ENCODE measurements around the gene MICALL1.

The MICALL1 gene

GRCh38 chr22:37906364-37907008, 389 bp downstream of the MICALL1 start:
- no peak for DNase-seq (ENCODE audit: low spot score)

GRCh38 chr22:37907036-37907954, 1.2 kb downstream of the MICALL1 start:
- DNase-seq (ENCODE audit: low spot score): peak; percentile 53

DNA sequence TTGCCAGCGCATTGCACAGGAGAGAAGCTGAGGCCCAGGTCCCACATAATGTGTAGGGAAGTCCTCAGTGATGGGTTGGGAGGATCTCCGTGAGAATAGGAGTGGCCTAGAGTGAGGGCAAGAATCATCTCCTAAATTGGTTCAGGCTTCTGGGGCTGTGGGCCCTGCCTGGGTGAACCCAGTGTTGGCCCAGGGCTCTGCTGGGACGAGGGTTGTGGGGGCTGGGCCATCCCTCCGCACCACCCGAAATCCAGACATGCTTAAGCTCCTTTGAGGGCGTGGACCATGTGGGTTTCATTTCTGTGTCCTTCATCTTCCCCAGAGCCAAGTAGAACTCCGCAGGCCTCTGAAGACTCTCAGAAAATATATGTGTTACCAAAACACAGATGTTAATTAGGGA, 3.7 kb downstream of the MICALL1 start:
- DNase-seq (ENCODE audit: low spot score): no peak

DNA sequence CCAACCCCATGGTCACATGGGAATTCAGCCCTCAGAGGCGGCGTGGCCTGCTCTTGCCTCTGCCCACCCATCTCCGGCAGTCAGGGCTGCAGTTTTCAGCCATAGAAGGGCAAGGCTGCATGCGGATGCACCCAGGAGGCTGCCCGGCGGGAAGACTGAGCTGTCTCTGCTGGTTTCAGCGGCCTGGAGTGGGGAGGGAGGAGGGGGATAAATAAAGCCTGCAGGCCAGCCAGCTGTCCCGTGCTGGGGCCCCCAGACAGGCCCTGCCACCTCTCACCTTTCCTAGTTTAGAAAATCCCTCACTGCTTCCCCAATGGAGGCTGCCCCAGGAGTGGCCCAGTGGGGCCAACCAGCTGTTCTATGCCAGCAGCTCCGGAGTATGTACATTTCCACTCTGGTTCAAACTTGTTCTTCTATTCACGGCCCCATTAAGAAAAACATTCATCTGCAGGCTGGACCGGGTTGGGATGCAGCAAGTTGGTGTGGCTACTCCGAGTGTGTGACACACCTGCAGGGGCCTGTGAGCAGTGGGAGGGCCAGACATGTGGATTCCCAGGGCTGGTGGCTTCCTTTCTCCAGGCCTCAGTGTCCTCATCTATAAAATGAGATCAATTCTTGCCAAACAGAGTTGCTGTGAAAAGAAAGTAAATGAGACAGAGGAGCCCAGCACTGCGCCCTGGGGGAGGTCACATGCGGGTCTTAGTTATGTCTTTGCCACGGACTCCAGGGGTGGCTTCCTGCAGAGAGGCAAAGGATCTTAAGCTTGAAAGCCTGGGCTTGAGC, 5.0 kb downstream of the MICALL1 start:
- DNase-seq (ENCODE audit: low spot score): no peak

DNA sequence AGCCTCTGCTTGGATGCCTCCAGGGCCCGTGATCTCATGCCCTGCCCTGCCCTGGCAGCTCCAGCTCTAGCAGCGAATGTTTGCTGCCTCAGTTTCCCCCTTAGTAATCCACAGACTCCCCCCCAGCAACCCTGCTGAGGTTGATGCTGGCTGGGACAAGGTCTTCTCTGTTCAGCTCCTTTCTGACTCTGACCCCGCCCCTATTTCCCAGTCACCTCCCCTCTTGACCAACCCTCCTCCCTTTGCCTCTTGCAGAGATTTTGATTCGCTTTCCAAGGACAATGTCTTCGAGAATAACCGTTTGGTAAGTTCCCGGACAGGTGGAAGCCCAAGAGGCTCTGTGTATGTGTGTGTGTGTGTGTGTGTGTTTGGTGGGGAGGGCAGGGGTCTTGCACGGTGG, 5.6 kb downstream of the MICALL1 start:
- DNase-seq (ENCODE audit: low spot score): no peak

DNA sequence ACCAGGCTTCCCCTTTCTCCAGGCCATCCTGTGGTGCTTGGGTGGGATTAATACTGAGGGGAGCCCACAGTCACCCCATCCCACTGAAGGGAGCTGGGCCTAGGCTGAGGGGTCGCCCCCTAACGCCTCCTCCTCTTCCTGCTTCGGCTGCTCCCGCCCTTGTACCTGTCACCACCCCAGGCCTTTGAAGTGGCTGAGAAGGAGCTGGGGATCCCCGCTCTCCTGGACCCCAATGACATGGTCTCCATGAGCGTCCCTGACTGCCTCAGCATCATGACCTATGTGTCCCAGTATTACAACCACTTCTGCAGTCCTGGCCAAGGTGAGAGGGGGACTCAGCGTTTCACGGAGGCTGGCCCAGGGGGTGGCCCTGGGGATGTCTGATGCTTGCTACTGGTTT, 6.1 kb downstream of the MICALL1 start:
- DNase-seq (ENCODE audit: low spot score): no peak

- no peak for DNase-seq (ENCODE audit: low spot score)
Observed at GRCh38 chr22:37913233-37913721, 7.2 kb downstream of the MICALL1 start.

DNA sequence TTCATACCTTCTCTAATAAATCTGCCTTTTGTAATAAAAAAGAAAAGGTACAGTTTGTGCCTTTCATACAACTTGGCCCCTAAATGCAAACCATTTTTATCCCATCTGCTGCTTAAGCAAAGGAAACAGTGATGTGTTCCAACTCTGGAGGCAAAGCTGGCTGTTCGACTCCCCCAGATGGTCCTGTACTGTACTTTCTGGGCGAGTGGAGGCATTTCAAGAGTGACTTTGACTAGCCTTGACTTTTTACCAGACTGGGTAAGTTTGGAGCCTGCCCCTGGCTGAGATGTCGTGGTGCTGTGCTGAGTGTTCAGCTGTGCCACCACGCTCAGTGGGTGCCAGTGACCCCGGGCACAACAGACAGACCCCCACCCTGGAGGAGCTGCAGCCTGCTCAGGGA, 10.2 kb downstream of the MICALL1 start:
- DNase-seq (ENCODE audit: low spot score): no peak

- DNase-seq (ENCODE audit: low spot score): no peak
Observed at GRCh38 chr22:37917874-37918548, 11.9 kb downstream of the MICALL1 start.

- DNase-seq (ENCODE audit: low spot score): no peak
Observed at GRCh38 chr22:37918580-37919270, 12.6 kb downstream of the MICALL1 start.

DNA sequence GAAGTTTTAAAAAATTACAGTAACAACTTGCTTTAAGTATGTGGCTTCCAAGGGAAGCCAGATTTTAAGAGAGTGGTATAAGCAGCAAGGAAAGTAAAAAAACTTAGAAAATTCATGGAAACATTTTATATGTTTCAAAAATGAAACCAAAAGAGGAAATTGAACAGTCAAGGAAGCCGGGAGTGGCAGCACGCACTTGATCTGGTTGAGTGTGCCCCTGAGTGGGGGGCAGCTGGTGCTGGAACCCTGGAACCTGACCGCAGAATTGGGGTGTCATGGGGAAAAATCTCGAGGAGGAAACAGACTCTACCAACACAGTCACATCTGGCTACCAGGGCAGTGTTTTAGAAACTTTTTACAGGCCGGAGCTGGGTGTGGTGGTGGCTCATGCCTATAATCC, 14.0 kb downstream of the MICALL1 start:
- no peak for DNase-seq (ENCODE audit: low spot score)

- no peak for DNase-seq (ENCODE audit: low spot score)
Observed at GRCh38 chr22:37922191-37922590, 16.1 kb downstream of the MICALL1 start.

DNA sequence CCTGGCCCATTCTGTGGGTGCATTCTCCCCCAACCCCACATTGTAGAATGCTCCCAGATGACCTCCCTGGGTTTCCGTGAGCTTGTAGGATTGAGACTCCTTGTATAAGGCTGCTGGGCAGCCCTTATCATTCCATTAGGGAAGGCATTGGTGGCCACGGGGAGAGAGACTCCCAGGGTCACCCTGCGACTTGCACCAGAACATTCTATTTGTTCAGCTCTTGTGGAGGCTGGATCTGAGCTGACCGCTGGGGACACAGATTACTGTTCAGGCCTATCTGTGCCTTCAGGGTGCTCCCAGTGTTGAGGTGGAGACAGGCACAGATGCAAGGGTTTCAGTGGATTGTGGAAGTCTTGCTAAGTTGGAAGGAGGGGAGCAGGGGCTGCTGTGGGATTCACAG, 17.8 kb downstream of the MICALL1 start:
- DNase-seq (ENCODE audit: low spot score): no peak

DNA sequence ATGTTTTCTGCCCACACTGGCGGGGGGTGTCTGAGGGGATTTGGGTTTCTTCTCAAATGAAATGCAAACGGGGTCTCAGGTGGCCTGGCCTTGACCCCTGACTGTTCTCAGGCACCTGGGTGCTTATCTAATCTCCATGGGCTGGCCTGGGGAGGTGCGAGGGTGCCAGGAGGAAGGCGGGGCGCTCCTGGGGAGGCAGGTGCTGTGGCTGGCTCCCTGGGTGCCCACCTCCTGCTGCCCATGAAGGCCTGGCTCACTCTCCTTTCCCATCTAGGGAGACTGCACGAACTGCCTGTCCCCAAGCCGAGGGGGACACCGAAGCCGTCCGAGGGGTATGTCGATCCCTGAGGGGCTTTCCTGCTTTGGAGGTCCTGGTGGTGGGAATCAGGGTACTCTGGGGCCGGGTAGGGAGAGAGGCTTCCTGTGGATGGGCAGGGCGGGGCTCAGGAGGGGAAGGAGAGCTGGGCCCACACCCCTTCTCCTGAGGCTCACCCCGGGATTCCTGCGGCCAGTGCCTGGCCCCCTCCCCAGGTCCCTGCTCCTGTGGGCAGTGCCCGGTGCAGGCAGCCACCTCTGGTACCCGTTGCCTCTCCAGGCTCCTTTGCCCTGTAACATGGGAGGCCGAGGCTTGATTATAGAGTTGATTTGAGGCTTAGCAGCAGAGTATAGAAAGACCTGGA, 18.4 kb downstream of the MICALL1 start:
- DNase-seq (ENCODE audit: low spot score): no peak

- DNase-seq (ENCODE audit: low spot score): no peak
Observed at GRCh38 chr22:37925330-37925729, 19.2 kb downstream of the MICALL1 start.

- DNase-seq (ENCODE audit: low spot score): no peak
Observed at GRCh38 chr22:37925767-37926166, 19.7 kb downstream of the MICALL1 start.

DNA sequence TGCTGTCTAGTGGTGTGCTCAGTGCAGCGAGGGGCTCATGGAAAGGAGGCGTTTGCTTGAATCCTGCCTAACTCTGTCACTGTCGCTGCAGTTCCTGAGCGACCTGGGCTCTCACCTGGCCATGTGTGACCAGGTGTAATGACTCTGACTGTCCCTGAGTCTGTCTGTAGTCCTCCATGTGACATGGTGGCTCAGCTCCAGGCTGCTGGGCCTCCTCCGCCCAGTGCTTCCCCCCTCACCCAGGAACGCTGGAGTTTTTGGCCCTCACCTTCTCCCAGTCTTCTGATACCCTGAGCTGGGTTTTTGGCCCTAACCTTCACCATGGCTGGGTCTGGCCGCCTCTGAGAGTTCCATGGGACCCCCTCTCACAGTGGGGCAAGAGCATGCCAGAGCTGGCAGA, 20.3 kb downstream of the MICALL1 start:
- DNase-seq (ENCODE audit: low spot score): no peak

DNA sequence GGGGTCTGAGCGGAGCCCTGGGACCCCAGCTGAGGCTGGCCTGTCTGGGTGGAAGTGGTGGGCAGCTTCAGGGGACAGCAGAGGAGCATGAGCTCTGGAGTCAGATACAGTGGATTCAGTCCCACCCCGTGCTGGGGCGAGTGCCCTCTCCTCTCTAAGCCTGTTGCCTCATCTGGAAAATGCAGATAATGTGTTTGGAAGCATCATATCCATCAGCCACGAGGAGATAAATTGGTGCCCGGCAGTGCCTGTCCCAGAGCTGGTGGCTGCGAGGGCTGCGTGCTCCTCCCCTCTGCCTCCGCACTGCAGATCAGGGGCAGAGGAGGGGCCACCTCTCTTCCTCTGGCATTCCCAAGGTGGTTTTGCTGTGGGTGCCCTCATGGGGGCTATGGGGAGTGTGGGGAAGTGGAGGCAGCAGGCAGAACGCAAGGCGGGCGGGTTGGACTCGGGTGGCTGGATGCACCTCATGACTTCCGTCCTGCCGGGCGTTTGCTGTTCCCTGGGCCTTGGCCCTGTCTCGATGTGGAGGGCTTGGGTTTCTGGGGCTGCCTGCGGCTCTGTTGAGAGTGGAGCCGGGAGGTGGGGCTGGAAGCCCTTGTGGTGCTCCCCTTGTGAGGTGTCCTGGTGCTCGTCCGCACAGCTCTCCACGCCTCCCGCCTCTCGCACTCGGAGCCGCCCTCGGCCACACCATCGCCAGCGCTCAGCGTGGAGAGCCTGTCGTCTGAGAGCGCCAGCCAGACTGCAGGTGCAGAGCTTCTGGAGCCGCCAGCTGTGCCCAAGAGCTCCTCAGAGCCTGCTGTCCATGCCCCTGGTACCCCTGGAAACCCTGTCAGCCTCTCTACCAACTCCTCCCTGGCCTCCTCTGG, 20.9 kb downstream of the MICALL1 start:
- DNase-seq (ENCODE audit: low spot score): no peak

GRCh38 chr22:37927637-37927936, 21.5 kb downstream of the MICALL1 start:
- DNase-seq (ENCODE audit: low spot score): no peak

GRCh38 chr22:37929390-37929789, 23.3 kb downstream of the MICALL1 start:
- DNase-seq (ENCODE audit: low spot score): no peak
